Common myeloid progenitor, CD34-positive (primary cell): ENCODE data around the gene POGZ.

Experiments used
- CTCF ChIA-PET: fragments of 350-600 bp; sonication (Branson Sonifier 250); formaldehyde crosslinking; loops from one replicate; lab custom pipeline; 2021; ENCODE audit warnings: antibody characterized with exemption; lab: Charles Lee
- POLR2A ChIA-PET: fragments of 350-600 bp; sonication (Branson Sonifier 250); formaldehyde crosslinking; loops from one replicate; lab custom pipeline; 2021; ENCODE audit warnings: antibody characterized with exemption; lab: Charles Lee
- DNase-seq, 3 donors: peaks; one replicate each; pipeline versions ENCODE4 v3.0.0 to v3.0.0-alpha.2; 2013
- H3K27ac ChIP-seq, 2 experiments: 1 replicate in 1 of 2; 2 replicates in 1 of 2; pipeline ENCODE4 v1.7.0; 2013; ENCODE audit warnings: inconsistent platforms in 2 of 2, low read length in 2 of 2, mild to moderate bottlenecking in 2 of 2, low read depth in 1 of 2, moderate library complexity in 1 of 2; ENCODE audit not compliant: severe bottlenecking in 2 of 2, insufficient read depth in 1 of 2, poor library complexity in 1 of 2
- H3K27me3 ChIP-seq, 5 experiments: replicated peaks in 2 of 5; 1 replicate in 3 of 5; 2 replicates in 2 of 5; pipeline versions ENCODE4 v1.6.1 to v1.7.0; 2013; ENCODE audit warnings: low read length in 4 of 5, mild to moderate bottlenecking in 2 of 5, moderate library complexity in 2 of 5, inconsistent platforms in 1 of 5; ENCODE audit not compliant: insufficient read depth in 5 of 5, control insufficient read depth in 4 of 5
- H3K36me3 ChIP-seq, 4 experiments: 1 replicate in 2 of 4; 2 replicates in 2 of 4; pipeline versions ENCODE4 v1.6.1 to v1.7.0; 2013; ENCODE audit warnings: low read length in 3 of 4, control low read depth in 1 of 4, mild to moderate bottlenecking in 1 of 4; ENCODE audit not compliant: control insufficient read depth in 4 of 4, insufficient read depth in 4 of 4
- H3K4me1 ChIP-seq, 4 experiments: 1 replicate in 3 of 4; 2 replicates in 1 of 4; pipeline versions ENCODE4 v1.6.1 to v1.7.1; 2013; ENCODE audit warnings: low read length in 3 of 4, mild to moderate bottlenecking in 3 of 4, control low read depth in 1 of 4, inconsistent platforms in 1 of 4, moderate library complexity in 1 of 4; ENCODE audit not compliant: control insufficient read depth in 4 of 4, insufficient read depth in 4 of 4; ENCODE audit errors: control extremely low read depth in 1 of 4
- H3K4me3 ChIP-seq, 7 experiments: 1 replicate in 4 of 7; 2 replicates in 3 of 7; pipeline versions ENCODE4 v1.5.1 to v1.7.0; 2013; ENCODE audit warnings: mild to moderate bottlenecking in 7 of 7, low read length in 6 of 7, moderate library complexity in 6 of 7, inconsistent platforms in 2 of 7, low read depth in 2 of 7, control low read depth in 1 of 7; ENCODE audit not compliant: insufficient read depth in 4 of 7, control insufficient read depth in 1 of 7; ENCODE audit errors: extremely low read depth in 1 of 7
- H3K9me3 ChIP-seq, 5 experiments: 1 replicate in 4 of 5; 2 replicates in 1 of 5; pipeline versions ENCODE4 v1.6.1 to v1.7.1; 2013; ENCODE audit warnings: low read length in 4 of 5, mild to moderate bottlenecking in 2 of 5, inconsistent platforms in 1 of 5, low read depth in 1 of 5, moderate library complexity in 1 of 5; ENCODE audit not compliant: control insufficient read depth in 4 of 5, insufficient read depth in 2 of 5; ENCODE audit errors: control extremely low read depth in 1 of 5
- WGBS: methylation state at CpG from one replicate; pipeline ENCODE4 v1.1.5; 2013; ENCODE audit not compliant: insufficient coverage; 5-methylcytosine and 5-hydroxymethylcytosine counted together

The POGZ gene

GRCh38 chr1:151478140-151478812, 19.0 kb upstream of the POGZ start:
- H3K9me3 ChIP-seq, result peaks cover 0 to 7% (median 4%) of the 10 kb centered on the region in 5 experiments
- no peak overlapping the region for H3K4me3 ChIP-seq
- H3K4me1 ChIP-seq, result peaks cover 0 to 5% (median 1%) of the 10 kb centered on the region in 4 experiments
- ChIA-PET POLR2A (interaction anchor here (0.6 kb wide), 2 partner anchors 19 to 1564 kb away, joined by 3 to 4 read pairs; no protein-coding TSS in a partner anchor), CTCF (interaction anchor here (1.6 kb wide), 1 partner anchor 22 kb away, joined by 3 read pairs; no protein-coding TSS in a partner anchor)
- no CpG with 5 or more reads among the region's 1 CpG for WGBS
- no peaks in the 10 kb centered on the region for H3K36me3 ChIP-seq
- DNase-seq, result no peak
- no peak overlapping the region for H3K27ac ChIP-seq
- H3K27me3 ChIP-seq, result peaks cover 0 to 3% (median 0%) of the 10 kb centered on the region in 5 experiments

GRCh38 chr1:151477066-151477465, 17.8 kb upstream of the POGZ start:
- ChIA-PET POLR2A (no interaction called here), CTCF (interaction anchor here (1.4 kb wide), 1 partner anchor 33 kb away, joined by 4 read pairs; no protein-coding TSS in a partner anchor)
- Histone ChIP-seq H3K27me3 (peaks cover 0 to 3% (median 0%) of the 10 kb centered on the region in 5 experiments), H3K4me3 (no peak overlapping the region), H3K27ac (no peak overlapping the region), H3K4me1 (peaks cover 0 to 10% (median 4%) of the 10 kb centered on the region in 4 experiments), H3K9me3 (peaks cover 0 to 6% (median 2%) of the 10 kb centered on the region in 5 experiments), H3K36me3 (no peaks in the 10 kb centered on the region)
- WGBS, result 71% methylated on average over 1 of the region's 3 CpGs
- DNase-seq, result no peak

GRCh38 chr1:151476083-151476482, 16.8 kb upstream of the POGZ start:
- peaks cover 0 to 10% (median 4%) of the 10 kb centered on the region in 4 experiments for H3K4me1 ChIP-seq
- ChIA-PET CTCF (interaction anchor here (1.4 to 3.0 kb wide), 2 partner anchors 9 to 32 kb away, joined by 4 to 11 read pairs; no protein-coding TSS in a partner anchor), POLR2A (no interaction called here)
- no peak overlapping the region for H3K27ac ChIP-seq
- WGBS, result 80% methylated on average over 2 of the region's 6 CpGs
- H3K36me3 ChIP-seq, result no peaks in the 10 kb centered on the region
- no peak overlapping the region for H3K4me3 ChIP-seq
- peaks cover 0 to 3% (median 0%) of the 10 kb centered on the region in 5 experiments for H3K27me3 ChIP-seq
- H3K9me3 ChIP-seq, result no peaks in the 10 kb centered on the region
- peak in 2 of 3 donors; percentile 33 to 55 for DNase-seq

DNA sequence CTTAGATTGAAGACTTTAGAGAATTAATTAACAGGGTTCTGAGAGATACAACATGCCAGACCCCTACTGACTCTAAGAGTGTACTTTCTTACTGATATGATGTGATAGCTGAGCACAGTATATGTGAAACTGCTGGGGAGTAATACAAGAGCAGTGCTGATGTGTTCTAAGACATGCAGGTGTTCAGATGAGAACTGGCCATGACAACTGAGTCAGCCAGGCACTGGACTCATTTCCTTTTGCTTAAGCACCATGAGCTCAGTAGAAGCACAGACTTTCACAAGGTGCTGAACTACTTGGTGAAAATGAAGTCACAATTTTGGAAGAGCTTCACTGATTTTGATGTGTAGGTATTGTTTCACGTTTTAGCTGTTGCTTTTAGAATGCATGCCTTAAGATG, 15.9 kb upstream of the POGZ start:
- WGBS, result no CpG with 5 or more reads among the region's 1 CpG
- no peak overlapping the region for H3K27ac ChIP-seq
- no peak for DNase-seq
- peaks cover 0 to 10% (median 4%) of the 10 kb centered on the region in 4 experiments for H3K4me1 ChIP-seq
- H3K4me3 ChIP-seq, result no peak overlapping the region
- peaks cover 0 to 3% (median 0%) of the 10 kb centered on the region in 5 experiments for H3K27me3 ChIP-seq
- H3K36me3 ChIP-seq, result no peaks in the 10 kb centered on the region
- no peaks in the 10 kb centered on the region for H3K9me3 ChIP-seq
- CTCF ChIA-PET, result interaction anchor here (1.1 to 3.0 kb wide), 6 partner anchors 9 to 119 kb away, joined by 3 to 11 read pairs (median 3); no protein-coding TSS in a partner anchor
- POLR2A ChIA-PET, result interaction anchor here (1.3 kb wide), 1 partner anchor 16 kb away, joined by 4 read pairs; the partner anchor contains the start of gene POGZ

DNA sequence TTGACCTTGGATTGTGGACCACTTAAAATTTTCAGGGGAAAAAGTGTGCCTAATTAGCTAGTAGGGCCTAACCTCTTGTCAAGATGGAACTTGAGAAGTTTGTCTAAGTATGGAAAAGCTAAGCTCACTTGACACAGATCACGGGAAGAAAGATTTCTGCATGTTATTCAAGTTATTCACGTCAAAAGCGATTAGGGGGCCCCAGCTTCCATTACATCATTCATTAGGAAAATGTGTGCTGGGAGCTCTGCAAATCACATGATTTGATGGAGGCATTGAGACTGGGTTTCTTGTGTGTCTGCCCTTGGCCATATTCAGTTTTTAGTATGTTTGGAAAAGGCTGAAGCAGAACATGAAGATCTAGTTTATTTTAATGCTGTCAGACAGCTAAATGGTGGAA, 15.5 kb upstream of the POGZ start:
- CTCF ChIA-PET, result interaction anchor here (0.7 to 3.0 kb wide), 8 partner anchors 10 to 359 kb away, joined by 3 to 11 read pairs (median 3); partner anchors contain the start of gene POGZ

GRCh38 chr1:151472856-151473731, 13.8 kb upstream of the POGZ start:
- Histone ChIP-seq H3K9me3 (no peaks in the 10 kb centered on the region), H3K27ac (peak overlapping the region; percentile 7 to 64), H3K4me1 (peaks cover 0 to 10% (median 4%) of the 10 kb centered on the region in 4 experiments), H3K4me3 (peak overlapping the region; percentile 35 to 80 (median 49)), H3K36me3 (no peaks in the 10 kb centered on the region), H3K27me3 (peaks cover 0 to 3% (median 0%) of the 10 kb centered on the region in 5 experiments)
- ChIA-PET CTCF (interaction anchor here (0.6 to 2.1 kb wide), 7 partner anchors 8 to 262 kb away, joined by 3 to 8 read pairs (median 4); partner anchors contain the start of gene POGZ), POLR2A (interaction anchor here (0.6 kb wide), 1 partner anchor 143 kb away, joined by 6 read pairs; no protein-coding TSS in a partner anchor)
- 2% methylated on average over 26 of the region's 36 CpGs for WGBS
- DNase-seq, result peak; percentile 64 to 67 (median 65)

More for the DNA sequence above, 15.5 kb upstream of the POGZ start:
- Histone ChIP-seq H3K27ac (no peak overlapping the region), H3K4me1 (peaks cover 0 to 10% (median 4%) of the 10 kb centered on the region in 4 experiments), H3K4me3 (no peak overlapping the region), H3K27me3 (peaks cover 0 to 3% (median 0%) of the 10 kb centered on the region in 5 experiments), H3K36me3 (no peaks in the 10 kb centered on the region), H3K9me3 (no peaks in the 10 kb centered on the region)
- 92% methylated on average over 2 of the region's 3 CpGs for WGBS
- DNase-seq, result no peak
- POLR2A ChIA-PET, result interaction anchor here (0.6 to 1.3 kb wide), 2 partner anchors 16 to 54 kb away, joined by 4 read pairs; partner anchors contain the start of gene POGZ
